Endothelial cell of umbilical vein (primary cell): Measurements from ENCODE around the gene DLG1. TPM values are rescaled to one million over a fixed set of nuclear protein-coding genes. Genes with fewer than 3 reads are reported as not detected.
A peak's percentile ranks its signal among the peaks of the same experiment; 100 is the strongest.

Source experiments
- BruUV-seq: library from RNA; stranded (reverse); fragments of 400-500 nt; replicated peaks from 2 replicates; lab custom pipeline; 2021; lab: Mats Ljungman, UMichigan
- CTCF ChIA-PET: fragments of 300-600, 350-600 bp; sonication (Branson Sonifier 250); formaldehyde crosslinking; loops from one replicate; lab custom pipeline; 2021; ENCODE audit warnings: antibody characterized with exemption, inconsistent platforms; lab: Charles Lee
- POLR2A ChIA-PET: fragments of 300-600, 350-600 bp; sonication (Branson Sonifier 250); formaldehyde crosslinking; loops from one replicate; lab custom pipeline; 2021; ENCODE audit warnings: antibody characterized with exemption, inconsistent platforms; lab: Charles Lee
- DNase-seq: peaks from one replicate; pipeline ENCODE4 v3.0.0-alpha.2; 2011; ENCODE audit warnings: low read depth, low spot score
- FAIRE-seq: peaks from 2 replicates; lab custom pipeline; 2011; peaks lifted over from hg19 to GRCh38; lab: Jason Lieb, UNC
- H2AFZ ChIP-seq: 2 replicates; pipeline ENCODE4 v1.6.0; 2012; ENCODE audit warnings: low read depth, low read length, control low read depth, inconsistent platforms
- H3K27ac ChIP-seq: 2 replicates; pipeline ENCODE4 v1.5.1; 2011; ENCODE audit warnings: low read depth, mild to moderate bottlenecking, control low read depth, low read length, moderate library complexity; ENCODE audit not compliant: insufficient read depth
- H3K27me3 ChIP-seq, 2 experiments: 2 replicates each; pipeline versions ENCODE4 v1.6.0 to v1.6.1; 2011; ENCODE audit warnings: low read length in 2 of 2, mixed read lengths in 1 of 2; ENCODE audit not compliant: control insufficient read depth in 2 of 2, insufficient read depth in 2 of 2
- H3K36me3 ChIP-seq, 2 experiments: 2 replicates in 1 of 2; 3 replicates in 1 of 2; pipeline ENCODE4 v1.5.1; 2011; ENCODE audit warnings: low read length in 2 of 2, mild to moderate bottlenecking in 1 of 2, moderate library complexity in 1 of 2; ENCODE audit not compliant: control insufficient read depth in 2 of 2, insufficient read depth in 2 of 2; ENCODE audit errors: extremely low read depth in 1 of 2
- H3K4me1 ChIP-seq: 3 replicates; pipeline ENCODE4 v1.5.1; 2011; ENCODE audit warnings: mild to moderate bottlenecking, low read length; ENCODE audit not compliant: control insufficient read depth, insufficient read depth; ENCODE audit errors: extremely low read depth
- H3K4me2 ChIP-seq: 2 replicates; pipeline ENCODE4 v1.6.1; 2011; ENCODE audit warnings: low read length, control low read depth, mixed read lengths; ENCODE audit not compliant: insufficient read depth
- H3K4me3 ChIP-seq, 3 experiments: fragments of 200-600 bp in 1 of 3; sonication (generic), shearing (Covaris generic) in 1 of 3; replicated peaks in 1 of 3; 2 replicates each; pipeline ENCODE4 v1.5.1; 2011 to 2016; ENCODE audit warnings: control low read depth in 3 of 3, low read length in 3 of 3, mild to moderate bottlenecking in 2 of 3, inconsistent platforms in 1 of 3, low read depth in 1 of 3, moderate library complexity in 1 of 3; ENCODE audit not compliant: insufficient read depth in 1 of 3
- H3K79me2 ChIP-seq: 2 replicates; pipeline ENCODE4 v1.6.0; 2012; ENCODE audit warnings: low read length, inconsistent platforms; ENCODE audit not compliant: control insufficient read depth, insufficient read depth
- H3K9ac ChIP-seq: replicated peaks from 2 replicates; pipeline ENCODE3; 2011; ENCODE audit warnings: low read length, control low read depth; ENCODE audit not compliant: insufficient read depth; ENCODE audit errors: extremely low read depth
- H3K9me1 ChIP-seq: replicated peaks from 3 replicates; pipeline ENCODE4 v1.6.0; 2011; ENCODE audit warnings: mild to moderate bottlenecking, low read length; ENCODE audit not compliant: control insufficient read depth, insufficient read depth; ENCODE audit errors: extremely low read depth
- H3K9me3 ChIP-seq: replicated peaks from 2 replicates; pipeline ENCODE4 v1.5.1; 2012; ENCODE audit warnings: low read length, inconsistent platforms; ENCODE audit not compliant: control insufficient read depth, insufficient read depth
- H4K20me1 ChIP-seq: replicated peaks from 2 replicates; pipeline ENCODE3; 2011; ENCODE audit warnings: mild to moderate bottlenecking, low read length; ENCODE audit not compliant: control insufficient read depth, insufficient read depth; ENCODE audit errors: extremely low read depth
- EZH2 ChIP-seq: IDR thresholded peaks from 2 replicates; pipeline ENCODE4 v1.6.1; 2012; ENCODE audit warnings: borderline replicate concordance, low read depth, mild to moderate bottlenecking, moderate library complexity, low read length, inconsistent platforms; ENCODE audit not compliant: severe bottlenecking
- FOS ChIP-seq: IDR thresholded peaks from 2 replicates; pipeline ENCODE4 v1.6.1; 2011; ENCODE audit warnings: mild to moderate bottlenecking, low read length, moderate library complexity, borderline replicate concordance; ENCODE audit not compliant: insufficient read depth
- GATA2 ChIP-seq: IDR thresholded peaks from 2 replicates; pipeline ENCODE4 v1.7.0; 2011; ENCODE audit warnings: low read depth, mild to moderate bottlenecking, moderate library complexity, mixed read lengths, low read length; ENCODE audit not compliant: insufficient read length, insufficient read depth
- JUN ChIP-seq: IDR thresholded peaks from 2 replicates; pipeline ENCODE4 v1.6.1; 2011; ENCODE audit warnings: borderline replicate concordance, low read depth; ENCODE audit not compliant: insufficient read length, insufficient read depth
- MYC ChIP-seq: IDR thresholded peaks from one replicate; pipeline ENCODE4 v1.6.1; 2011; ENCODE audit warnings: mild to moderate bottlenecking, low read depth, low read length
- POLR2A ChIP-seq: IDR thresholded peaks from 2 replicates; pipeline ENCODE4 v1.6.1; 2012; ENCODE audit warnings: low read depth, mild to moderate bottlenecking, control low read depth, low read length
- POLR2AphosphoS5 ChIP-seq: IDR thresholded peaks from 2 replicates; pipeline ENCODE4 v1.6.1; 2012; ENCODE audit warnings: low read depth, mild to moderate bottlenecking, control low read depth, low read length, moderate library complexity; ENCODE audit not compliant: insufficient read depth
- dilution Hi-C: fragments of 300-500 bp; cut with MboI; formaldehyde crosslinking; loops from one replicate; pipeline ENCODE4 v1.15.0; 2019; ENCODE audit warnings: low sequenced_read_pairs; ENCODE audit not compliant: extremely low pct_ligation_motif_present
- intact Hi-C: fragments of 100-400 bp; cut with micrococcal nuclease; formaldehyde crosslinking; loops from one replicate; pipeline ENCODE4 v1.10.0; 2022
- polyA plus RNA-seq, 4 experiments: library from polyadenylated mRNA; depleted of rRNA in 3 of 4; stranded (reverse) in 3 of 4; unstranded in 1 of 4; fragments of >200 nt; gene quantifications; 2 replicates each; pipeline versions ENCODE4 v1.2.1 to v1.2.3, GENCODE V29; 2011 to 2012; ENCODE audit warnings: missing spikeins in 1 of 4
- total RNA-seq: library from RNA; stranded (reverse); gene quantifications from 2 replicates; pipeline ENCODE4 v1.2.3, GENCODE V29; 2021
- TF ChIP-seq, protein P1 (sequence below), 2 donors: IDR thresholded peaks; 1 replicate in 1 of 2; 2 replicates in 1 of 2; pipeline ENCODE4 v1.5.1; 2011; ENCODE audit warnings: low read length in 2 of 2, mild to moderate bottlenecking in 2 of 2, moderate library complexity in 2 of 2, control low read depth in 1 of 2, inconsistent platforms in 1 of 2, low read depth in 1 of 2; ENCODE audit not compliant: insufficient read depth in 1 of 2; ENCODE audit errors: extremely low read depth in 1 of 2
- TF ChIP-seq, protein P2 (sequence below): IDR thresholded peaks from 2 replicates; pipeline ENCODE4 v1.6.1; 2011; ENCODE audit not compliant: insufficient read depth, insufficient read length

The DLG1 gene
- total and polyA plus RNA-seq, 2 donors (not counting 3 experiments of a cell fraction or from before 2014, with no cell fraction given), result 26.5 to 80.1 TPM

- peak overlapping the region; percentile 62 for H3K9ac ChIP-seq
- POLR2A ChIA-PET, result interaction anchor here (1.4 kb wide), 1 partner anchor 10 kb away, joined by 3 read pairs; no protein-coding TSS in a partner anchor
- CTCF ChIA-PET, result interaction anchor here (0.6 to 4.6 kb wide), 18 partner anchors 10 to 508 kb away, joined by 3 to 40 read pairs (median 4); partner anchors contain the start of gene MELTF
- peak overlapping the region; percentile 93 for H2AFZ ChIP-seq
- H4K20me1 ChIP-seq, result no peaks in the 10 kb centered on the region
- intact Hi-C loops (loop anchor here (10.0 kb wide), 1 partner anchor 511 kb away; no protein-coding TSS in a partner anchor), dilution Hi-C loops (no loop called here)
- no peak for DNase-seq
- H3K4me3 ChIP-seq, result peak overlapping the region in 2 of 3 experiments; percentile 34 to 61
- TF ChIP-seq GATA2 (no peak), MYC (no peak), POLR2A (no peak), POLR2AphosphoS5 (no peak), EZH2 (no peak), JUN (no peak), FOS (no peak)
- TF ChIP-seq, protein P1, sequence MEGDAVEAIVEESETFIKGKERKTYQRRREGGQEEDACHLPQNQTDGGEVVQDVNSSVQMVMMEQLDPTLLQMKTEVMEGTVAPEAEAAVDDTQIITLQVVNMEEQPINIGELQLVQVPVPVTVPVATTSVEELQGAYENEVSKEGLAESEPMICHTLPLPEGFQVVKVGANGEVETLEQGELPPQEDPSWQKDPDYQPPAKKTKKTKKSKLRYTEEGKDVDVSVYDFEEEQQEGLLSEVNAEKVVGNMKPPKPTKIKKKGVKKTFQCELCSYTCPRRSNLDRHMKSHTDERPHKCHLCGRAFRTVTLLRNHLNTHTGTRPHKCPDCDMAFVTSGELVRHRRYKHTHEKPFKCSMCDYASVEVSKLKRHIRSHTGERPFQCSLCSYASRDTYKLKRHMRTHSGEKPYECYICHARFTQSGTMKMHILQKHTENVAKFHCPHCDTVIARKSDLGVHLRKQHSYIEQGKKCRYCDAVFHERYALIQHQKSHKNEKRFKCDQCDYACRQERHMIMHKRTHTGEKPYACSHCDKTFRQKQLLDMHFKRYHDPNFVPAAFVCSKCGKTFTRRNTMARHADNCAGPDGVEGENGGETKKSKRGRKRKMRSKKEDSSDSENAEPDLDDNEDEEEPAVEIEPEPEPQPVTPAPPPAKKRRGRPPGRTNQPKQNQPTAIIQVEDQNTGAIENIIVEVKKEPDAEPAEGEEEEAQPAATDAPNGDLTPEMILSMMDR (IDR thresholded peaks at IDR 0.05; ENCODE audit: extremely low read depth in 1 of 2, insufficient read depth in 1 of 2, low read depth in 1 of 2, low read length in 2 of 2), result no peak
- TF ChIP-seq, protein P2, sequence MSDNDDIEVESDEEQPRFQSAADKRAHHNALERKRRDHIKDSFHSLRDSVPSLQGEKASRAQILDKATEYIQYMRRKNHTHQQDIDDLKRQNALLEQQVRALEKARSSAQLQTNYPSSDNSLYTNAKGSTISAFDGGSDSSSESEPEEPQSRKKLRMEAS, result no peak
- H3K79me2 ChIP-seq, result no peaks in the 10 kb centered on the region
- H3K27me3 ChIP-seq, result no peaks in the 10 kb centered on the region
- H3K36me3 ChIP-seq, result no peaks in the 10 kb centered on the region
- TSS peak; percentile 62 for BruUV-seq
- FAIRE-seq, result no peak
- no peaks in the 10 kb centered on the region for H3K9me1 ChIP-seq
- peaks cover 2% of the 10 kb centered on the region for H3K4me1 ChIP-seq
- H3K9me3 ChIP-seq, result no peaks in the 10 kb centered on the region
- H3K4me2 ChIP-seq, result peak overlapping the region; percentile 71
- H3K27ac ChIP-seq, result no peak overlapping the region
Observed at GRCh38 chr3:197003461-197004385, 294.7 kb downstream of the DLG1 start.
